Peyer's patch (tissue), 4 donors: ENCODE results near the gene PPARA. TPM values are rescaled to one million over a fixed set of nuclear protein-coding genes. Genes with fewer than 3 reads are reported as not detected.
A peak's percentile ranks its signal among the peaks of the same experiment; 100 is the strongest.

Source experiments
- DNase-seq, 3 donors: peaks; one replicate each; pipeline ENCODE4 v3.0.0-alpha.2; 2017 to 2019
- H3K27ac ChIP-seq, 4 donors: fragments of 200-600 bp; sonication (generic); one replicate each; pipeline ENCODE4 v1.5.1; 2016 to 2019
- H3K27me3 ChIP-seq, 2 donors: fragments of 200-600 bp; sonication (generic); one replicate each; pipeline ENCODE4 v1.5.1; 2019
- H3K36me3 ChIP-seq, 3 donors: fragments of 200-600 bp; sonication (generic); one replicate each; pipeline ENCODE4 v1.5.1; 2016 to 2019
- H3K4me1 ChIP-seq, 4 donors: fragments of 200-600 bp; sonication (generic); one replicate each; pipeline ENCODE4 v1.5.1; 2016 to 2019
- H3K4me3 ChIP-seq, 4 donors: fragments of 200-600 bp; sonication (generic); 1 replicate in 3 of 4; 2 replicates in 1 of 4; pipeline ENCODE4 v1.5.1; 2016 to 2019; ENCODE audit warnings: mild to moderate bottlenecking in 1 of 4
- H3K9me3 ChIP-seq, 4 donors: fragments of 200-600 bp; sonication (generic); one replicate each; pipeline ENCODE4 v1.5.1; 2016 to 2019; ENCODE audit warnings: mild to moderate bottlenecking in 1 of 4
- POLR2A ChIP-seq, 2 donors: fragments of 450-650 bp; IDR thresholded peaks; one replicate each; pipeline ENCODE4 v1.5.1; 2017; ENCODE audit warnings: antibody characterized with exemption in 2 of 2, mild to moderate bottlenecking in 2 of 2, moderate library complexity in 2 of 2
- total RNA-seq, 4 donors: library from RNA; depleted of rRNA; stranded (reverse); fragments of >200 nt; gene quantifications; one replicate each; pipeline ENCODE4 v1.1.0, GENCODE V29; 2016
- TF ChIP-seq, protein P1 (sequence below), 6 experiments: fragments of 450-650 bp in 4 of 6; fragments of 200-600 bp in 2 of 6; sonication (generic) in 1 of 6; IDR thresholded peaks; one replicate each; pipeline ENCODE4 v1.5.1; 2017 to 2019; ENCODE audit warnings: antibody characterized with exemption in 6 of 6, mild to moderate bottlenecking in 3 of 6, moderate library complexity in 1 of 6

The PPARA gene
- total RNA-seq, 4 donors from 2014 or later, result 21.5 to 231 (median 189) TPM

DNA sequence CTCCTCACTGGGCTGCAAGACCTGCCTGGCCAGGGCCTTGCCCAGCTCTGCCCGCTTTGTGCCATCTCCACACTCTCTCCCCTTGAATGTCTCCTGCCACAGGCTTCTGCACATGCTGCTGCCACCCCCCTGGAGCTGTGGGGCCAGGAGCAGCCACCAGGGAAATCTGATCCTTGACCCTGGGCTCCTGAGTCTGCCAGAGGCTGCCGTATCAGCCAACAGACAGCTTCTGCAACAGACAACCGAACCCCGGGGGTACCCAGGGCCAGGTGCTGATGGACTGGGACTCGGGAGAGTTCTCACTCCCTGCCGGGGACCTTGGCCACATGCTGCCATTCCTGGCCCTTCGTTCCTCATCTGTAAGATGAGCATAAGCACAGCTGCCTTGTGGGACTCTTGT, 3.3 kb upstream of the PPARA start:
- Histone ChIP-seq H3K27ac (peak overlapping the region in 2 of 4 donors; percentile 7 to 99), H3K9me3 (no peaks in the 10 kb centered on the region), H3K4me1 (peaks cover 10 to 28% (median 13%) of the 10 kb centered on the region in 4 donors), H3K4me3 (no peak overlapping the region), H3K27me3 (no peaks in the 10 kb centered on the region), H3K36me3 (no peaks in the 10 kb centered on the region)
- peak in 1 of 3 donors; percentile 53 for DNase-seq
- TF ChIP-seq, protein P1, sequence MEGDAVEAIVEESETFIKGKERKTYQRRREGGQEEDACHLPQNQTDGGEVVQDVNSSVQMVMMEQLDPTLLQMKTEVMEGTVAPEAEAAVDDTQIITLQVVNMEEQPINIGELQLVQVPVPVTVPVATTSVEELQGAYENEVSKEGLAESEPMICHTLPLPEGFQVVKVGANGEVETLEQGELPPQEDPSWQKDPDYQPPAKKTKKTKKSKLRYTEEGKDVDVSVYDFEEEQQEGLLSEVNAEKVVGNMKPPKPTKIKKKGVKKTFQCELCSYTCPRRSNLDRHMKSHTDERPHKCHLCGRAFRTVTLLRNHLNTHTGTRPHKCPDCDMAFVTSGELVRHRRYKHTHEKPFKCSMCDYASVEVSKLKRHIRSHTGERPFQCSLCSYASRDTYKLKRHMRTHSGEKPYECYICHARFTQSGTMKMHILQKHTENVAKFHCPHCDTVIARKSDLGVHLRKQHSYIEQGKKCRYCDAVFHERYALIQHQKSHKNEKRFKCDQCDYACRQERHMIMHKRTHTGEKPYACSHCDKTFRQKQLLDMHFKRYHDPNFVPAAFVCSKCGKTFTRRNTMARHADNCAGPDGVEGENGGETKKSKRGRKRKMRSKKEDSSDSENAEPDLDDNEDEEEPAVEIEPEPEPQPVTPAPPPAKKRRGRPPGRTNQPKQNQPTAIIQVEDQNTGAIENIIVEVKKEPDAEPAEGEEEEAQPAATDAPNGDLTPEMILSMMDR (IDR thresholded peaks at IDR 0.05), result peak in 1 of 6 experiments; percentile 32
- no peak for TF ChIP-seq POLR2A (IDR thresholded peaks at IDR 0.05)

DNA sequence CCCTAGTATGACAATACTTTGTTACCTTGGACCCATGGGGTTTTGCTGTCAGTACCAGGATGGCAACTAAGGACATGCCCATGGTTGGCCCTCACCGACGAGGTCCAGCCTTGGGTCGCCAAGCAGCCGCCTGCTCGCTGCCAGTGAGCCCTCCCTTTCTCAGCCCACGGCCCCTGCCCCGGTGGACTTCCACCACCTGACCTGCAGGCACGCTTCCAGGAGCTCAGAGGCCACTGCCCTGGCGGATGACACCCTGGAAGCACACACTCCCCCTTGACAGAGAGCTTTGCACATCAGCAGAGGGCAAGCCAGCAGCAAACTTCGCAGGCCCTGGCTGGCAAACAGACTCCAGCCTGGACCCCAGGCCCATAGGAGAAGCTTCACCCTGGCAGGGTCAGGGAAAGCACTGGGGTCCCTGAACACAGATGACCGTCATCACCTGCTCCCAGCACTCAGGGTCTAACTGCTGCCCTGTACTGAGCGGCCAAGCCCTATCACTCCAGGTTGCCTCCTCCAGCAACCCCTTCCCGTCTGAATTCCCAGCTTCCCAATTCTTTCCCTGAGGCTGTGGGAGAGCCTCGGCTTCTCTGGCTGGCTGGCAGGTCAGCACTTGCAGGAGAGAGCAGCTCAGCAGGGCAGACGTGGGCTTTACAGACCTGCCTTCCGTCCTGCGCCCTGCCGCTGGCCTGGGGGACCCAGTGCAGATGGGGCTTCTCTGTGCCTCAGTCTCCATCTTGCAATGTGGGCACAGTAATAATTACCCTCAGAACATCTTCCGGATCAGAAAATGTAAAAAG, 2.7 kb upstream of the PPARA start:
- H3K27ac ChIP-seq, result peak overlapping the region in 2 of 4 donors; percentile 99
- H3K9me3 ChIP-seq, result no peaks in the 10 kb centered on the region
- H3K27me3 ChIP-seq, result no peaks in the 10 kb centered on the region
- TF ChIP-seq, protein P1 (IDR thresholded peaks at IDR 0.05), result no peak
- peak in 1 of 2 donors; percentile 58 for TF ChIP-seq POLR2A (IDR thresholded peaks at IDR 0.05)
- peak in 2 of 3 donors; percentile 79 to 88 for DNase-seq
- H3K4me3 ChIP-seq, result no peak overlapping the region
- H3K4me1 ChIP-seq, result peaks cover 10 to 34% (median 13%) of the 10 kb centered on the region in 4 donors
- H3K36me3 ChIP-seq, result peaks cover 0 to 3% (median 0%) of the 10 kb centered on the region in 3 donors

DNA sequence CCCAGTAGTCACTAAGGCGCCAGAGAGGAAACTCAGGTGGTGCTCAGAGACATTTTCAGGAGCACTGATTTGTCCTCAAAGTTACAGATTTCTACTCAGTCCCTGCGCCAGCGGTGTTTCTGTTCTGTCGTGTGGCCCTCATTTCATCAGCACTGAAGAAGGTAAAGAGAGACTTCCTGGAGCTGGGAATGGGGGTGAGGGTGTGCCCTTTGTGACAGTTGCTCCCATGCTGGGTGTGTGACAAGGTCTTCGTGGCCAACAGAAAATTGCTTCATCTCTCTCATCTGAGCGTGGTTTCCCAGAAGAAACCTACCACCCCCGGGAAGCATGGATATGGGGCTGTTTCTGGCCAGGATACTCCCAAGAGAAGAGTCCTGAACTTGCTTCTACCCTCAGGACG, 2.0 kb upstream of the PPARA start:
- Histone ChIP-seq H3K36me3 (peaks cover 0 to 9% (median 0%) of the 10 kb centered on the region in 3 donors), H3K4me1 (peaks cover 10 to 40% (median 13%) of the 10 kb centered on the region in 4 donors), H3K9me3 (no peaks in the 10 kb centered on the region), H3K27me3 (no peaks in the 10 kb centered on the region), H3K4me3 (no peak overlapping the region), H3K27ac (peak overlapping the region in 3 of 4 donors; percentile 95 to 99 (median 99))
- TF ChIP-seq, protein P1 (IDR thresholded peaks at IDR 0.05), result no peak
- peak in 1 of 2 donors; percentile 55 for TF ChIP-seq POLR2A (IDR thresholded peaks at IDR 0.05)
- peak in 1 of 3 donors; percentile 62 for DNase-seq

DNA sequence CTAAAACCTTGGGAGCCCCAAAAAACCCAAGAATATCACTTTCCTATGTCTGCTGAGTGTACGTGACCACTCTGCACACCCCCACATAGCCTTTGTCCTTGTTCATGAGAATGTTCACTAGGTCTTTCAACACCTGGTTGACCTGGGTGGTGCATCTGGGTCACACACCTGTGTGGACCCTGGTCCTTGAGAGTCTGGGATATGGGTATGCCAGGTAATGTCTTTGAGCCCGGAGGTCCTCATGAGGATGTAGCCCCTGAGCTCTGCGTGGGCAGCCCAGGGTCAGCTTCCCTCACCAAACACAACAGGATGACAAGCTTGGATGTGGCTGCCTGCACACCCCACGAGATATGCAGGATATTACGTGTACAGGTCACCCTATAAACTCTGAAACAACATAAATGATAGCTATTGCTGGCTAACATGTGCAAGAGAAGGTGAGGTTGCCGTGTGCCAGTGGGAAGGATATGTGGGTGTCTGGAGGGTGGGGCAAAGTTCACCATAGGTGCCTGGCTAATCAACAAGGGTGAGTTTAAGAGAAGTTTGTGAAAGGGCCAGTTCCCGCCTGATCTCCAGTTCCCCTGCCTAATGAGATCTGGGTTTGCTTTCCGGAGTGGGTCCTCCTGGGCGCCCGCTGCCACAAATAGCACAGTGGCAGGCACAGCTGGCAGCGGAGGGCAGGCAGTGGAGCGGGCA, 1.4 kb upstream of the PPARA start:
- no peaks in the 10 kb centered on the region for H3K9me3 ChIP-seq
- peaks cover 10 to 45% (median 13%) of the 10 kb centered on the region in 4 donors for H3K4me1 ChIP-seq
- TF ChIP-seq, protein P1 (IDR thresholded peaks at IDR 0.05), result no peak
- peak in 1 of 2 donors; percentile 10 for TF ChIP-seq POLR2A (IDR thresholded peaks at IDR 0.05)
- peak overlapping the region; percentile 79 to 99 (median 97) for H3K27ac ChIP-seq
- H3K27me3 ChIP-seq, result no peaks in the 10 kb centered on the region
- peak in 2 of 3 donors; percentile 31 to 76 for DNase-seq
- H3K4me3 ChIP-seq, result peak overlapping the region; percentile 83 to 97 (median 94)
- H3K36me3 ChIP-seq, result peaks cover 0 to 16% (median 0%) of the 10 kb centered on the region in 3 donors

DNA sequence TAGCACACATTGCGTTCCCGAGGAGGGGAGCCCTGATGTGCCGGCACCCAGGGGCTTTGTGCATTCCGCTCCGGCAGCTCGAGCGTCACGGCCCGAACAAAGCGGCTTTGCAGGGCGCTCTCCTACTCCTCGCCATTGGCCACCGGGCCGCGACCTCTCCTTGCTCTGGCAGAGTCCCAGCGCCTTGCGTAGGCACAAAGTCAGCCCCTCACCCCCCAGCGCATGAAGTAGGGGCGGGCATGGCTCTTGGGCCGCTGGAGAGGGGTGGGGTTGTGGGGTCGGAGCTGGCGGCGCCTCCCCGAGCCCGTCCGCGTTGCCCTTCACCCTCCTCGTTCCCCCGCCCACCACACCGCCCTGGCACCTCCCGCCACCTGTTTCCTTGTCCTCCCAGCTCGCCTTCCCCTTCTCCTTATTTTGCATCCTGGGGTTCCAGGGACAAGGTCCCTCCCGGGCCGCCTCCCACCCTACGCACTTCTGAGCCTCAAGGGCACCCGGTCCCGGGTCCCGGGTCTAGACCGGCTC, 753 bp upstream of the PPARA start:
- peak; percentile 42 to 90 (median 78) for DNase-seq

More for the DNA sequence above, 753 bp upstream of the PPARA start:
- peak overlapping the region; percentile 79 to 99 (median 97) for H3K27ac ChIP-seq
- H3K27me3 ChIP-seq, result no peaks in the 10 kb centered on the region
- peaks cover 0 to 22% (median 0%) of the 10 kb centered on the region in 3 donors for H3K36me3 ChIP-seq
- peak in 1 of 2 donors; percentile 37 for TF ChIP-seq POLR2A (IDR thresholded peaks at IDR 0.05)
- TF ChIP-seq, protein P1 (IDR thresholded peaks at IDR 0.05), result no peak
- peak overlapping the region; percentile 83 to 97 (median 94) for H3K4me3 ChIP-seq
- H3K9me3 ChIP-seq, result no peaks in the 10 kb centered on the region
- peaks cover 10 to 51% (median 13%) of the 10 kb centered on the region in 4 donors for H3K4me1 ChIP-seq
